Prostate gland (tissue), 1 donor: ENCODE measurements around the gene PRKAR1B.

Experiments used
- POLR2A ChIP-seq: fragments of 450-650 bp; IDR thresholded peaks from one replicate; pipeline ENCODE4 v1.6.1; 2016; ENCODE audit warnings: antibody characterized with exemption, mild to moderate bottlenecking
- POLR2AphosphoS5 ChIP-seq: sonication (generic); formaldehyde crosslinking; IDR thresholded peaks from one replicate; pipeline ENCODE4 v1.6.1; 2017; ENCODE audit warnings: antibody characterized with exemption

DNA sequence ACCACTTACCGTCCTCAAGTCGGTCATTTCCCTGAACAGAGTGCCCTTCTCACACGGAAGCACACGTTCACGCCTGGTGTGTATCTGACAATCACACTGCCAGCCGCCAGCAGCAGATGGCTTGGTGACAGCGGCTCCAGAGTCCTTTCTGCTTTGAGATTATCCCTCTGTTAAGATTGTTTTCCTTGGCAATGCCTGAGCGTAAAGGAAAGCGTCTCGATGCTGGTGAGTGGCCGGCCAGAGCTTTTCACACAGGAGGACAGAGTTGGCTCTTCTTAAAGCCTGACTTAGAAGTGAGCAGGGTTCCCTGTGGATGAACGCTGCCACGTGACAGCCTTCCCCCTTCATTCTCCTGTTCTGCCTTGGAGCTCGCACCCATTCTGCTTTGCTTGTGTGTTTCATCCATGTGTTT lies 22.1 kb upstream of the PRKAR1B start:
- TF ChIP-seq POLR2AphosphoS5 (peak; percentile 35), POLR2A (no peak)
